Fibroblast of skin of left quadriceps (primary cell): ENCODE measurements around the gene ATP6V1E1.

Experiments
- DNase-seq, 2 experiments: peaks; one replicate each; pipeline ENCODE4 v3.0.0-alpha.2; 2013; ENCODE audit warnings: low read depth in 2 of 2

ATP6V1E1 gene

GRCh38 chr22:17542452-17542851 is 86.1 kb downstream of the ATP6V1E1 start:
- no peak for DNase-seq
